Measurements from ENCODE around the gene UCKL1.

UCKL1 gene

DNA sequence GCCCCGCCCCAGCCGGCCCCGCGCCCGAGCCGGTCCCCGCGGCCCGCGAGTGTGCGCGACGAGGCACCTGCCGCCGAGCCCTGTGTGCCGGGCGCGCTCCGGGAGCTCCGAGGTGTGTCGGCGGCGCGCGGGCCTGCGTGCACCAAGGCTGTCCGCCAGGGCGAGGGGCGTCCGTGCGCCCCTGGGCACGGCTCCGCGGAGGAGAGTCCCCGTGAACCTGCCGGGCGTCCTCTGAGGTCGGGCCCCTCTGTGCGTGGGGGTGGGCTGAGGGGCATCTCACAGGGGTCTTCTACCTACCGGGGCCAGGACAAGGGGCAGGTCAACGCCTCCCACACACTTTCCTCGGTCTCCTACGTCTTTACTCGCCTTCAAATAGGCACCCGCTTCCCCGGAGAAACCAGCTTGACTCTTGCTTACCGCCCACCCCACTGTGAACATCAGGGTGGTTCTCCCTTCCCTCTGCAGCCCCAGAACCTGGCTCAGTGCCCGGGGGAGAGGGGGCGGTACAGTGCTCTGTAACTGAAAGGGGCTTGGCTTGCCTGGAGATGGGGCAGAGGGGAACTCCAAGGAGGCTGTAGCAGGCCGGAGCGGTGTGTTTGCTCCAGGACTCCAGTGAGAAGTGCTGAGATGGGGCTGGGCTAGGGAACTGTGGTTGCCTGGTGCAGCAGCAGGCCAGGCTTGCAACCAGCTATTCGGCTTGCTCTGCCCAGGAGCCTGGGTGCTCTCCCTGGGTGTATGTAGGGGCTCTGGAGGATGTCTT is 23.5 kb upstream of the UCKL1 start, which contains the start of gene SAMD10:
TSS of gene SAMD10 (minus strand) at position 86 of the 760 bp plus-strand sequence. CDS start 175 bp downstream, outside the sequence.
- Histone ChIP-seq H3K4me1 (ENCODE audit: insufficient read depth, poor library complexity, severe bottlenecking) (peaks cover 15% of the 10 kb centered on the region), H3K9me3 (ENCODE audit: severe bottlenecking) (no peaks in the 10 kb centered on the region), H3K27me3 (ENCODE audit: insufficient read depth, poor library complexity, severe bottlenecking) (no peaks in the 10 kb centered on the region), H3K27ac (ENCODE audit: poor library complexity, severe bottlenecking) (peak within 1 kb of the TSS; percentile 73), H3K4me3 (ENCODE audit: severe bottlenecking) (peak within 1 kb of the TSS; percentile 64), H3K36me3 (ENCODE audit: low read depth) (peaks cover 18% of the 10 kb centered on the region)
- TF ChIP-seq, protein P1, sequence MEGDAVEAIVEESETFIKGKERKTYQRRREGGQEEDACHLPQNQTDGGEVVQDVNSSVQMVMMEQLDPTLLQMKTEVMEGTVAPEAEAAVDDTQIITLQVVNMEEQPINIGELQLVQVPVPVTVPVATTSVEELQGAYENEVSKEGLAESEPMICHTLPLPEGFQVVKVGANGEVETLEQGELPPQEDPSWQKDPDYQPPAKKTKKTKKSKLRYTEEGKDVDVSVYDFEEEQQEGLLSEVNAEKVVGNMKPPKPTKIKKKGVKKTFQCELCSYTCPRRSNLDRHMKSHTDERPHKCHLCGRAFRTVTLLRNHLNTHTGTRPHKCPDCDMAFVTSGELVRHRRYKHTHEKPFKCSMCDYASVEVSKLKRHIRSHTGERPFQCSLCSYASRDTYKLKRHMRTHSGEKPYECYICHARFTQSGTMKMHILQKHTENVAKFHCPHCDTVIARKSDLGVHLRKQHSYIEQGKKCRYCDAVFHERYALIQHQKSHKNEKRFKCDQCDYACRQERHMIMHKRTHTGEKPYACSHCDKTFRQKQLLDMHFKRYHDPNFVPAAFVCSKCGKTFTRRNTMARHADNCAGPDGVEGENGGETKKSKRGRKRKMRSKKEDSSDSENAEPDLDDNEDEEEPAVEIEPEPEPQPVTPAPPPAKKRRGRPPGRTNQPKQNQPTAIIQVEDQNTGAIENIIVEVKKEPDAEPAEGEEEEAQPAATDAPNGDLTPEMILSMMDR (IDR thresholded peaks at IDR 0.05; ENCODE audit: poor library complexity, severe bottlenecking) = no peak
- ATAC-seq (ENCODE audit: low read depth) = peak; percentile 33
- DNase-seq (ENCODE audit: low spot score) = peak; percentile 87

DNA sequence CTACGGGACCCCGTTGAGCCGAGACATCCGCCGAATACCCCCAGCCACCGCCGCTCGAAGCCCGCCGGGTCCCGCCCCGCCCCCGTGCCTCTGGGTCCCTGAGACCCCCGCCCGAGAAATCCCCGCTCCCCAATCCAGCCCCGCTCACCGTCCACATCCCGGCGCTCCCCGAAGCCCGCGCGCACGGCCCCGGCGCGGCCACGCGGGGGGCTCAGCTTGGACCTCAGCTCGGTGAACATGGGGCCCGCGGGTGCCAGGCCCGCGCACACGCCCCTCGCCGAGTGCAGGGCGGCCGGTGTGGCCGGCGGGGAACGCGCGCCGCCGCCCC is 23.0 kb upstream of the UCKL1 start:
- Histone ChIP-seq H3K27me3 (ENCODE audit: insufficient read depth, poor library complexity, severe bottlenecking) (no peaks in the 10 kb centered on the region), H3K36me3 (ENCODE audit: low read depth) (peaks cover 13% of the 10 kb centered on the region), H3K27ac (ENCODE audit: poor library complexity, severe bottlenecking) (peak overlapping the region; percentile 73), H3K4me1 (ENCODE audit: insufficient read depth, poor library complexity, severe bottlenecking) (peaks cover 15% of the 10 kb centered on the region), H3K9me3 (ENCODE audit: severe bottlenecking) (no peaks in the 10 kb centered on the region), H3K4me3 (ENCODE audit: severe bottlenecking) (peak overlapping the region; percentile 64)
- TF ChIP-seq, protein P1 (IDR thresholded peaks at IDR 0.05; ENCODE audit: poor library complexity, severe bottlenecking) = no peak
- DNase-seq (ENCODE audit: low spot score) (no peak), ATAC-seq (ENCODE audit: low read depth) (no peak)

DNA sequence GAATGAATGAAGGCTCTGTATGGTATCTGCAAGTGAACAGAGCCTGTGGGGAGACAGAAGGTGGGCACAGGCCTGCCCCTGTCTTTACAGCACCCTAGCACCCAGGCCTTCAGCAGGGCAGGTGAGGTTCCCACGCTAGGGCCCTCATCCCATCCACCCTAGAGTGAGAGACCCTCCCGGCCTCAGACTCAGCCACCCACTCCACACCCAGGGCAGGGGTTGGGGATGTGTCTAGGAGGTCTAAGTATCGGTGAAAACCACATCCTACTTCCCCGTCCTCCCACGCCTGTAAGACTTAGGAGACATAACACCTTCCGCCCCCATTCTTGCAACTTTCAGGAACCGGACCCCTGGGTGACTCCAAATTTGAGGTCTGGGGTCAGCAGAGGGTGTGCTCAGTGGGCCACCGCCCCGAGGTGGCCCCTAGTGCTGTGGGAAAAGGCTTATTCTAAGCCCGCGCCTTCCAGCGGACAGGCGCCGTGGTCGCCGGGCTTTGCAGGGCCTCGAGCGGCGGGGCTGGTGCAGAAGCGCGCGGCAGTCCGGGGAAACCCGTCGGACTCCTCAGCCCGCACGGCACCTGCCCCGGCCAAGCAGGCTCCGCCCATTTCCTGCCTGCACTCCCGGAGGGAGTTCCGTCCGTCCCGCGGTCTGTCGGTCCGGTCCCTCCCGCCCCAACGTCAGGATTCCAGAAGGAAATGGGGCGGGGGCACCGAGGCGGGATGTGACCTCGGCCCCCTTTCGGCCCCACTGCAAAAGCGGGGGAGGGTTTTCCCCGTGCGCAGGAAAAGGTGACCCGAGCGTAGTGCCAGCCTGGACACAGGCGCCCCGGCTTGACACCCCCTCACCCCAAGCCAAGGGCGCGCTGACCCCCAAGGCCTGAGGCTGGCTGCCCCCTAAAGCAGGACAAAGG is 22.4 kb upstream of the UCKL1 start:
- ATAC-seq (ENCODE audit: low read depth) (peak; percentile 53), DNase-seq (ENCODE audit: low spot score) (peak; percentile 99)
- TF ChIP-seq, protein P1 (IDR thresholded peaks at IDR 0.05; ENCODE audit: poor library complexity, severe bottlenecking) = no peak
- H3K36me3 ChIP-seq (ENCODE audit: low read depth) = peaks cover 7% of the 10 kb centered on the region
- peak overlapping the region; percentile 73 for H3K27ac ChIP-seq (ENCODE audit: poor library complexity, severe bottlenecking)
- H3K27me3 ChIP-seq (ENCODE audit: insufficient read depth, poor library complexity, severe bottlenecking) = no peaks in the 10 kb centered on the region
- H3K9me3 ChIP-seq (ENCODE audit: severe bottlenecking) = no peaks in the 10 kb centered on the region
- H3K4me3 ChIP-seq (ENCODE audit: severe bottlenecking) = peak overlapping the region; percentile 64
- peaks cover 15% of the 10 kb centered on the region for H3K4me1 ChIP-seq (ENCODE audit: insufficient read depth, poor library complexity, severe bottlenecking)

DNA sequence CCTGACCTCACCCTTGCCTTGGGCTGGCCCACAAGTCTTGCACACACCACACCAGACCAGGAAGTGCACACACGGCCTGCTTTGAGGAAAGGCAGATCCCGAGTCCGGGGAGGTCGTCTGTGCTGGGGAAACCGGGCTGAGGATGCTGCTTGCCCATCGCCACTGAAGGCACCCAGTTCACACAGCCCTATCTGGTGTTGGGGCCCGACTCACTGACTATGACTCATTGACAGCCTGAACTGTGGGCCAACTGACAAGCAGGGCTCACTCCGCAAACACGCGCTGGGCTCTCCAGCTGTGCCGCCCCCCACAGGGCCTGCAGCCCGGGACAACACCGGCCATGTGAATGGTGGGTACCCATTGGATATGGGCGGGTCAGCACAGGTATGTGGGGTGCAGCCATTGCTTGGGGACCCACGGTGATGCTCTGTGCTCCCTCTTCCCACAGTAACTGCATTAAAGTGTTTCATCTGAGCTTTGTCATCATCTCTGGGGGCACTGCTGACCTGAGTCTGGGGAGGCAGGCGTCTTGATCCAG is 21.6 kb upstream of the UCKL1 start:
- Histone ChIP-seq H3K36me3 (ENCODE audit: low read depth) (peaks cover 3% of the 10 kb centered on the region), H3K4me1 (ENCODE audit: insufficient read depth, poor library complexity, severe bottlenecking) (peaks cover 15% of the 10 kb centered on the region), H3K4me3 (ENCODE audit: severe bottlenecking) (no peak overlapping the region), H3K9me3 (ENCODE audit: severe bottlenecking) (no peaks in the 10 kb centered on the region), H3K27me3 (ENCODE audit: insufficient read depth, poor library complexity, severe bottlenecking) (no peaks in the 10 kb centered on the region), H3K27ac (ENCODE audit: poor library complexity, severe bottlenecking) (peak overlapping the region; percentile 73)
- no peak for ATAC-seq (ENCODE audit: low read depth)
- TF ChIP-seq, protein P1 (IDR thresholded peaks at IDR 0.05; ENCODE audit: poor library complexity, severe bottlenecking) = no peak
- peak; percentile 87 for DNase-seq (ENCODE audit: low spot score)
